Measurements from ENCODE around the gene KRTAP10-9.
"Not testable (repeated sequence)": the region's sequence is repeated elsewhere in the genome, so short reads cannot be mapped to it uniquely, and the experiment has no call there.

The KRTAP10-9 gene

DNA sequence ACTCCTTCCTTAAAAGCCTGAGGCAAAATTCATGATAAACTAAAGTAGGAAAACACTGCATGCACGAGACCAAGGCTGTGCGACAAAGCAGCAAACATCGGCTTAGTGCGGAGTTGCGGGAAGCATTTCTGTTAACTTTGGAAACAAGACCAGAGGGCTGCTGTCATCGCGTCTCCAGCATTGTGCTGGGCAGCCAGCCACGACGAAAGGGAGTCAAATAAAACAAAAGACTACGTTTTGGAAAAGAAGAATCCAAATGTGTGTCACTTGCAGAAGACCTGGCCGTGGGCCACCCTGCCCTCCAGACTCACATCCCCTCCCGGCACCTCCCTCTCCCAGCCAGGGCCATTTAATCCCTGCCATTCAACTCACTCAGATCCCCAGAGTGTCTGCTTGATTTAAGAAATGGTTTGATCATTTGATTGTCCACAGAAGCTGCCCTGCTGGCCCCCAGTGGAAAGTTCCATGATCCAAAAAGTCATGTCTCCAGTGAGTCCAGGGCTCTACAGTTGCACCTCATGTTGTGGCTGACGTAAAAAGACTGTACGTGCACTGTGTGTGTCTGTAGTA, 16.9 kb downstream of the KRTAP10-9 start:
- DNase-seq (ENCODE audit: low spot score) = no peak
- TF ChIP-seq, protein P1, sequence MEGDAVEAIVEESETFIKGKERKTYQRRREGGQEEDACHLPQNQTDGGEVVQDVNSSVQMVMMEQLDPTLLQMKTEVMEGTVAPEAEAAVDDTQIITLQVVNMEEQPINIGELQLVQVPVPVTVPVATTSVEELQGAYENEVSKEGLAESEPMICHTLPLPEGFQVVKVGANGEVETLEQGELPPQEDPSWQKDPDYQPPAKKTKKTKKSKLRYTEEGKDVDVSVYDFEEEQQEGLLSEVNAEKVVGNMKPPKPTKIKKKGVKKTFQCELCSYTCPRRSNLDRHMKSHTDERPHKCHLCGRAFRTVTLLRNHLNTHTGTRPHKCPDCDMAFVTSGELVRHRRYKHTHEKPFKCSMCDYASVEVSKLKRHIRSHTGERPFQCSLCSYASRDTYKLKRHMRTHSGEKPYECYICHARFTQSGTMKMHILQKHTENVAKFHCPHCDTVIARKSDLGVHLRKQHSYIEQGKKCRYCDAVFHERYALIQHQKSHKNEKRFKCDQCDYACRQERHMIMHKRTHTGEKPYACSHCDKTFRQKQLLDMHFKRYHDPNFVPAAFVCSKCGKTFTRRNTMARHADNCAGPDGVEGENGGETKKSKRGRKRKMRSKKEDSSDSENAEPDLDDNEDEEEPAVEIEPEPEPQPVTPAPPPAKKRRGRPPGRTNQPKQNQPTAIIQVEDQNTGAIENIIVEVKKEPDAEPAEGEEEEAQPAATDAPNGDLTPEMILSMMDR (IDR thresholded peaks at IDR 0.05; ENCODE audit: extremely low read depth, missing control alignments) = no peak

DNA sequence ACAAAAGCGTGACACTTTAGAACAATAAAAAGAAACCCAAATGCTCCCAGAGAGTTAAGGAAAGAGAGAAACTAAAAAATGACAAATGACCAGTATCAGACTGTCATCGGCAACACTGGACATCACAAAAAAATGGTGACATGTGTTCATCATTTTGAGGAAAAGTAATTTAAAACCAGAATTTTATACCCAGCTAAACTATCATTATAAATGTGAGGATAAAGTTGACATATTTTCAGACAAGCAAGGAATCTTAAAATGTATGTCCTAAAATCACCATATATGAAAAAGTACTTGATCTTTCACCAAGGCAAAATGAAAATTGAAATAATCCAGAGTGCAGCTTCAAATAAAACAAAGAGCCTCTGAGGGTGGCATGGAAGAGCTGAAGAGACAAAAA, 18.0 kb downstream of the KRTAP10-9 start:
- no peak for DNase-seq (ENCODE audit: low spot score)
- TF ChIP-seq, protein P1 (IDR thresholded peaks at IDR 0.05; ENCODE audit: extremely low read depth, missing control alignments) = no peak

DNA sequence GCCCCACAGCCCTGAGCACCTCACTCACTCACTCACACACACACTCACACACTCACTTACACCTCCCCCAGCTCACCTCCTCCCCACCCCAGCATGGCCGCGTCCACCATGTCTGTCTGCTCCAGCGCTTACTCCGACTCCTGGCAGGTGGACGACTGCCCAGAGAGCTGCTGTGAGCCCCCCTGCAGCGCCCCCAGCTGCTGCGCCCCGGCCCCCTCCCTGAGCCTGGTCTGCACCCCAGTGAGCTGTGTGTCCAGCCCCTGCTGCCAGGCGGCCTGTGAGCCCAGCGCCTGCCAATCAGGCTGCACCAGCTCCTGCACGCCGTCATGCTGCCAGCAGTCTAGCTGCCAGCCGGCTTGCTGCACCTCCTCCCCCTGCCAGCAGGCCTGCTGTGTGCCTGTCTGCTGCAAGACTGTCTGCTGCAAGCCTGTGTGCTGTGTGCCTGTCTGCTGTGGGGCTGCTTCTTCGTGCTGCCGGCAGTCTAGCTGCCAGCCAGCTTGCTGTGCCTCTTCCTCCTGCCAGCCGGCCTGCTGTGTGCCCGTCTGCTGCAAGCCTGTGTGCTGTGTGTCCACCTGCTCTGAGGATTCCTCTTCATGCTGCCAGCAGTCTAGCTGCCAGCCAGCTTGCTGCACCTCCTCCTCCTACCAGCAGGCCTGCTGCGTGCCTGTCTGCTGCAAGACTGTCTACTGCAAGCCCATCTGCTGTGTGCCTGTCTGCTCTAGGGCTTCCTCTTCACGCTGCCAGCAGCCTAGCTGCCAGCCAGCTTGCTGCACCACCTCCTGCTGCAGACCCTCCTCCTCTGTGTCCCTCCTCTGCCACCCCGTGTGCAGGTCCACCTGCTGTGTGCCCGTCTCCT, 19.7 kb downstream of the KRTAP10-9 start, which contains the start of gene KRTAP10-11:
Gene KRTAP10-11 (plus strand): TSS at position 49 of the 856 bp plus-strand sequence. CDS start 45 bp downstream, at position 94.
- not testable (repeated sequence) for DNase-seq (ENCODE audit: low spot score)

DNA sequence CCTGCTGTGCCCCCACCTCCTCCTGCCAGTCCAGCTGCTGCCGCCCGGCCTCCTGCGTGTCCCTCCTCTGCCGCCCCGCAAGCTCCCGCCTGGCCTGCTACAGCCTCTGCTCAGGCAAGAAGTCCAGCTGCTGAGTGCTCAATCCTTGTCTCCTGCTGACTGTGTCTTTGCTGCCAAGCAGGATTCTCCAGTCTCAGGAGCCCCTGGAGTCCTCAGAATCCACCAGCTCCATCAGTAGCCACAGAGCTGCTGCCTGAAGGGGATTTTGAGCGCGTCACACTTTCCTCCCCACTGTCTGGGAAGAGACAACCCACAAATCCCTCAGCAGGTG, 20.3 kb downstream of the KRTAP10-9 start:
- TF ChIP-seq, protein P1 (IDR thresholded peaks at IDR 0.05; ENCODE audit: extremely low read depth, missing control alignments) = no peak
- no peak for DNase-seq (ENCODE audit: low spot score)

DNA sequence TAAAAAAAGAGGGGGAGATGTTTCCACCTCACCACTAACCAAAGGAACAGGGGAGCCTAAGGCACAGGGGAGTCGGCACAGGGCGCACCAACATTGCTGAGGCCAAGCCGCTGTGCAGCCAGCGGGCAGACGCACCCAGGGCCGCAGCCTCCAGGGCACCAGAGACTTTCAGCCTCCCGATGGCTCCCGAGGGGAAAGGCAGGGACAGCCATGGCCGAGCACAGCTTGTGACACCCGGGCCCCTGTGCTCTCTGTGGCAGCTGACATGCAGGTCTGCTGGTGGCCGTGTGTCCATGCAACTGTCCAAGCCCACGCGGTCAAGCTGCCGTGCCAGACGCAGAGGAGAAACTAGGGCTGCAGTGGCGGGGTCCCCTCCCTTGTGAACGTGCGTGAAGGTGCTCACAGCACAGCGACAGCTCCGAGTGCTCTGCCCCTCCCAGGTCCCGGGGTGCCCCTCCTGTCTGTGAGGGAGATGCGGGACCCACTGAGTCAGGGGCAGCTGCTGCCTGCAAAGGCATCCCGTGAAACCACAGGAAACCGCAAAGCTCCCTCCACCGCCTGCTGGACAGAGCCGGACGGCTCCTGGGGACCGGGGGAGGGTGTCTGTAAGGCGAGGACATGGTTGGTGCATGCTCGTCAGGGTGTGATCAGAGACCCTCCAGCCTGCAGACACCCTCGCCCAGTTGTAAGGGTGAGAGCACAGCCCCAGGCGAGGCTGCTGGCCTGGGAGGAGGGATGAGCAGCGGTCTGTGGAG, 21.8 kb downstream of the KRTAP10-9 start:
- TF ChIP-seq, protein P1 (IDR thresholded peaks at IDR 0.05; ENCODE audit: extremely low read depth, missing control alignments) = no peak
- DNase-seq (ENCODE audit: low spot score) = no peak

DNA sequence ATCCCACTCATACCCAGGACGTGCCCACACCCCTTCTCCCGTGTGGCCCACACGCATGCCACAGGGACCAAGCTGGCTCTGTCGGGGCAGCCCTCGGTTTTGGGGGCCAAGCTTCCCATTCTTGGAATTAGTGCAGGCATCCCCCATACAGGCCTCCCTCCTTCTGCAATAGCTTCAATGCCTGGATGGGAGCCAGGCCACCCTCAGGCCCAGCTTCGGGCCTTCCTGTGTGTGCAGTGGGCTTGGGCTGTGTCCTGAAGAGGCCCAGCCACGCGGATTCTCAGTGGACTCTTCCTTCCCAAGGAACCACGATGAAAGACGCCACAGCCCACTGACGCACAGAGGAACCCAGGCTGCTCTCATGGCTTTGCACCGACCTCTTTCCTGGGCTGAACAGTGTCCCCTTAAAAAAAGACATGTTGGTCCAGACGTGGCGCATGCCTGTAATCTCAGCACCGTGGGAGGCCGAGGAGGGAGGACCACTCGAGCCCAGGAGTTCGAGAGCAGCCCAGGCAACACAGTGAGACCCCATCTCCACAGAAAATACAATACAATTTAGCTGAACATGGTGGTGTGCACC, 22.7 kb downstream of the KRTAP10-9 start:
- DNase-seq (ENCODE audit: low spot score) = no peak
- TF ChIP-seq, protein P1 (IDR thresholded peaks at IDR 0.05; ENCODE audit: extremely low read depth, missing control alignments) = no peak

DNA sequence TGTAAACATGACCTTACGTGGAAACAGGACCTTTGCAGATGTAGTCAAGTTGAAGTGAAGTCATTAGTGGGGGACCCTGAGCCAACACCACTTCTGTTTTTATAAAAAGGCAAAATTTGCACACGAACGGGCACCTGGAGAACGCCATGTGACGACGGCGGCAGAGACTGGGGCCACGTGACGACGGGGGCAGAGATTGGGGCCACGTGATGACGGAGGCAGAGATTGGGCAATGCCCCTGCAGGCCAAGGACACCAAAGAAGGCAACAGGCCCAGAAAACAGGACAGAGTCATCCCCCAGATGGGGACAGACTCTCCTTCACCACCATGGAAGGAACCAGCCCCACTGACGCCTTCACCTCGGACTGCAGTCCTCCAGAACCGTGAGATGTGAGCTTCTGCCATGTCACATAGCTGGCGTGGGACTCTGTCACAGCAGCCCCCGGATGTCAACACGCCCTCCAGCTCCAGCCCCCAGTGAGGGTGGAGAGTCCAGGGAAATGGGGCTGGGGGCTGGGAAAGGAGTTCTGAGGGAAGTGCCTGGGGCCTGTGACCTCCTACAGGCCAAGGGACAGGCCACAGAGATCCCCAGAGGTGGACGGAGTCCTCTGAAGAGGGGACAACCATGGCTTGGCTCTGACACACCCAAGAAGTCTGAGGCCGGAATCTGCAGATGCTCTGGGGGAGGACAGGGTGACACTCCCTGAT, 23.5 kb downstream of the KRTAP10-9 start:
- TF ChIP-seq, protein P1 (IDR thresholded peaks at IDR 0.05; ENCODE audit: extremely low read depth, missing control alignments) = no peak
- DNase-seq (ENCODE audit: low spot score) = no peak

Data from GM20000 (cell line).